KOPT-K1 (cell line): ENCODE data around the gene BPIFB3.

Source experiments
- H3K27ac ChIP-seq: fragments of 200-600 bp; sonication (generic); 2 replicates; pipeline ENCODE4 v1.5.1; 2016; ENCODE audit warnings: antibody characterized with exemption, mild to moderate bottlenecking, low read depth, low read length; ENCODE audit not compliant: poor library complexity, severe bottlenecking
- H3K36me3 ChIP-seq: fragments of 200-600 bp; sonication (generic); 2 replicates; pipeline ENCODE4 v1.5.1; 2017; ENCODE audit warnings: antibody characterized with exemption, mild to moderate bottlenecking, low read length, moderate library complexity; ENCODE audit not compliant: insufficient read depth
- H3K9me3 ChIP-seq: fragments of 200-600 bp; sonication (generic); 2 replicates; pipeline ENCODE4 v1.5.1; 2017; ENCODE audit warnings: antibody characterized with exemption, low read length, mild to moderate bottlenecking; ENCODE audit not compliant: insufficient read depth, poor library complexity, severe bottlenecking

The BPIFB3 gene

DNA sequence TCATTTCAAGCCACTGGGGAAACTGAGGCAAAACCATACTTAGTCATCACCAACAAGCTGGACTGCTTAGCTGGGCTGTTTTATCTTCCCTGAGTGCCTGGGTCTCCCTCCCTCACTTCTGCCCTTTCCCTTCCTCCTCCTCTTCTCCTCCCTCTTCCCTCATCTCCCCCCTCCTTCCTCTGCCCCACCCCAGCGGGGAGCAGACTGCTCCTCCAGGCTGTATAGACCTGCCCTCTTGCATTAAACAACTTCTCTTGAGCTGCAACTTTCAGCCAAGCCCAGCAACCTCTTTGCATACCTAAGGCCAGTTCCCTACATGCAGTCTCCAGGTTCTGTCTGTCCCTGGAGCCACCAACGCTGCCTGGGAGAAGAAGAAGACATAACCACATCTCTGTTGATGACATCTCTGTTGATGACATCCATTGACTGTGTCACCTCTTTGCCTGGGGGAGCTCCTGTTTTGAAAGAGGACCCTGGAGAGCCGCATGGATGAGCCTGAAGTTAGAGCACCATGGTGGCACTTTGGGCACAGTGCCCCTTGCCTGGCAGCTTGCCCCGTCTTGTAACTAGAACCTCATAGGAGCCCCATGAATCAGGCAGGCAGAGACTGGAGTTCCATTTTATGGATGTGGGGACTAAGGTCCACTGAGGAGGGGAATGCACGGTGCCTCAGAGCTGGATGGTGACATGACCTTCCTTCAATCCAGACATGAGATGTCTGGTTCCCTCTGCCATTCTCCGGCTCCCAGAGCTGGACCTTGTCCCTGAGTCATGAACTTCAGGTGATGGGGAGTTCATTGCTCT is 30.1 kb upstream of the BPIFB3 start:
- no peaks in the 10 kb centered on the region for H3K9me3 ChIP-seq
- H3K36me3 ChIP-seq: no peaks in the 10 kb centered on the region
- H3K27ac ChIP-seq: no peak overlapping the region

DNA sequence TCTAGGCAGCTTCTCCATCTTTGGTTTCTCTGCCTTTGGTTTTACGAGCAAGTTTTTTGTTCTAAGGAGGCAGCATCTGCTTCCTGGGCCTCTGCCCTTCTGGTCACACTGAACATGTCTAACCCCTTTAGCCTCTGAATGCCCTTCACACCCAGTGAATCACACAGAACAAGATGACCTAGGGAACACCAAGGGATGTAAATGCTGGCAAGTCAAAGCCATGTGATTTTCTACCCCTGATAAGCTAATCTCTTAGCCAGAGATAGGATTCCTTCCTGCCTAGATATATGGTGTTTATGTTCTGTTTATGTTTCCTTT is 29.5 kb upstream of the BPIFB3 start:
- Histone ChIP-seq H3K9me3 (no peaks in the 10 kb centered on the region), H3K27ac (no peak overlapping the region), H3K36me3 (no peaks in the 10 kb centered on the region)

DNA sequence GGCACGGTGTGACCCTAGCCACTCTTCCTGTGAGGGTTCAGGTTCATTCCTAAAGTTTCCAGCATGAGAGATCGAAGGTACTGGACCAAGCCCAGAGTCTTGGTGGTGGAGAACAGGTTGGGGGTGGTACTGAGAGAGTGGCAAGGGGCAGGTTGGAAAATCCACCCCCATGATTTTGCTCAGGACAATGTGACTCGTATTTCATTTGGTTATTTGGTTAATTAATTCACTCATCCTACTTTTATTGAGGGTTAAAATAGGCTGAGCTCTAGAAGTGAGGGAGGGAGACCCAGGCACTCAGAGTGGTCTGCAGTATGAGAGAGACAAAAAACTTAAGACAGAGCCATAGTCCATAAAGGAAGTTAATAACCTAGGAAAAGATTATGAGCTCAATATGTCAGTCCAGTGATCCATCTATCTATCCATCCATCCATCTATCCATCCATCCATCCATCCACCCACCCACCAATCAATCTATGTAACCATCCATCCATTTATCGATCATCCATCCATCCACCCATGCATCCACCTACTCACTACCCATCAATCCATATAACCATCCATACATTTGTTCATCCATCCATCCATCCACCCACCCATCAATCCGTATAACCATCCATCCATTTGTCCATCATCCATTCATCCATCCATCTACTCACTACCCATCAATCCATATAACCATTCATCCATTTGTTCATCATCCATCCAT is 28.9 kb upstream of the BPIFB3 start:
- no peaks in the 10 kb centered on the region for H3K36me3 ChIP-seq
- no peak overlapping the region for H3K27ac ChIP-seq
- H3K9me3 ChIP-seq: no peaks in the 10 kb centered on the region

DNA sequence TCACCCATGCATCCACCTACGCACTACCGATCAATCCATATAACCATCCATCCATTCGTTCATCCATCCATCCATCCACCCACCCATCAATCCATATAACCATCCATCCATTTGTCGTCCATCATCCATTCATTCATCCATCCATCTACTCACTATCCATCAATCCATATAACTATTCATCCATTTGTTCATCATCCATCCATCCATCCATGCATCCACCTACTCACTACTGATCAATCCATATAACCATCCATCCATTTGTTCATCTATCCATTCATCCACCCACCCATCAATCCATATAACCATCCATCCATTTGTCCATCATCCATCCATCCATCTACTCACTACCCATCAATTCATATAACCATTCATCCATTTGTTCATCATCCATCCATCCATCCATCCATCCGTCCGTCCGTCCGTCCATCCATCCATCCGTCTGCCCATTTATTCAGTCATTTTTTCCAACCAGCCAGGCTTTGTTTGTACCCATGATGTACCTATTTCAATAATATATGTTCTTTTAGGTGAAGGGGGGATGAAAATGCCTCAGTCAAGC is 28.3 kb upstream of the BPIFB3 start:
- Histone ChIP-seq H3K27ac (no peak overlapping the region), H3K9me3 (no peaks in the 10 kb centered on the region), H3K36me3 (no peaks in the 10 kb centered on the region)

DNA sequence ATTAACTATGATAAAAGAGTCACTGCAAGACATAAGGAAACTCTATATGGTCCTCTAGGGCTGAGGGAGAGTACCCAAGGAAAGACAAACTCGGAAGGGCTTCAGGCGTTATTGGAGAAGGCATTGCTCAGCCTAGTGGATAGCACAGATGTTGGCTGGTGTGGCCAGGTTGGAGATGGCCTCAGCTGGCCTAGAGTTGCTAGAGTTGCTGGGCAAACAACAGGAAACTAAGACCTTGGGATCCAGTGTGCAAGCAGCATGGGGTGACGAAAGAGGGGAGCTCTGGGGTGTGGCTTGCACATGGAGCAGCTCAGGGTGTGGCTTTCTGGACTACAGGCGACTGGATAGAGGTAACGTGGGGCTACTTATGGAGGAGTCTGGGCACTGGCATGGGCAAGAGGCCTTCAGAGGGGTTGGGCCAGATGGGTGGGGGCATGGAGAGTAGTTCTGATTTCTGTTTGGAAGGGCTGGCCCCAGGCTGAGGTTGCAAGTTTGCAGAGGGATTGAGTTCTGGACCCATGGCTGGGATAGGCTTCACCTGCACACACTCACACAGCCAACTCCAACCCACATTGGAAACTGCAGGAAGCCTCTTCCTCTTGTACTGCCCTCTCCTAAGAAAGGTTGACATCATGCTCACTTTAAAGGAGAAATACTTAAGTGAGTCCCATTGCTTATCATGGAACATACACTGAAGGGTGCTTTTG is 27.5 kb upstream of the BPIFB3 start:
- H3K27ac ChIP-seq: no peak overlapping the region
- H3K9me3 ChIP-seq: no peaks in the 10 kb centered on the region
- no peaks in the 10 kb centered on the region for H3K36me3 ChIP-seq

DNA sequence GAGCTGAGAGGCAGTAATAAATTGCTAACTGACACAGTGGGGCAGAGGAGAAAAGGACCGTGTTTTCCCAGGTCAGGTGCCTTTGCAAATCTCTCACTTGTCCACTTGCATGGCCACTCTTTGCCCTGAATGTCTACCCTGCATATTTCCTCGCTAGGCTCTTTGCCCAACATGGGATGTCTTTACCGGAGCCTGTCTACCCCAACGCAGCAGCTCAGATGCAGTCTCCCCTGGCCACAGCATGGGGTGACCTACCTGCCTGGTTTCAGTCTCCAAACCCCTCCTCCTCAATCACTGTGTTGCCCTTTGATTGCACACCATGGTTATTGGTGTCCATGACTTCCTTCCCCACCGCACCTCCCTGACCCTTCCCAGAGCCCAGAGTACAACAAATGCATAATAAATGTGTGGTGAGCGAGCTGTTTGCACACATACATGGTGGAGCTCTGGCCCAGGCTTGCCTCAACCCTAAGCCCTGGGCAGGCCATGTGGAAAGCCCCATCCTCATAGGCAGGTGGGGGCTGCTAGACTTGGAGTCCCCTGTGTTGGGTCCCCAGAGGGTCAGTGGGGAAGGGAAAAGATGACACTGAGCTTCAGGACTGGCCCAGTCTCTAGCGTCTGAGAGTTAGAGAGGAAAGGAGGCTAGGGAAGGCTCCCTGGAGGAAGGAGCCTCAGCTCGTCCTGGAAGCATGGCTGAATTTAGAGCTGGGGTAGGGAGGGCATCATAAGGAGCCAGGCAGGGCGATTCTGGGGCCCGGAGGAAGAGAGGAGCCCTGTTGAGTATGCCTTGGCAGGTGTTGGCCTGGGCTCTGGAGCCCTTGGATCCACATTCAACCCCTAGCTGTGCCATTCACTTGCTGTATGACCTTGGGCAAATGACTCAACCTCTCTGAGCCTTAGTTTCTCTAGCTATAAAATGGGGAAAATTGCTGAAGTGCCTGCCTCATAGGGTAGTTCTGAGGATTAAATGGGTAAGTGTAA is 26.6 kb upstream of the BPIFB3 start:
- Histone ChIP-seq H3K27ac (no peak overlapping the region), H3K9me3 (no peaks in the 10 kb centered on the region), H3K36me3 (no peaks in the 10 kb centered on the region)

DNA sequence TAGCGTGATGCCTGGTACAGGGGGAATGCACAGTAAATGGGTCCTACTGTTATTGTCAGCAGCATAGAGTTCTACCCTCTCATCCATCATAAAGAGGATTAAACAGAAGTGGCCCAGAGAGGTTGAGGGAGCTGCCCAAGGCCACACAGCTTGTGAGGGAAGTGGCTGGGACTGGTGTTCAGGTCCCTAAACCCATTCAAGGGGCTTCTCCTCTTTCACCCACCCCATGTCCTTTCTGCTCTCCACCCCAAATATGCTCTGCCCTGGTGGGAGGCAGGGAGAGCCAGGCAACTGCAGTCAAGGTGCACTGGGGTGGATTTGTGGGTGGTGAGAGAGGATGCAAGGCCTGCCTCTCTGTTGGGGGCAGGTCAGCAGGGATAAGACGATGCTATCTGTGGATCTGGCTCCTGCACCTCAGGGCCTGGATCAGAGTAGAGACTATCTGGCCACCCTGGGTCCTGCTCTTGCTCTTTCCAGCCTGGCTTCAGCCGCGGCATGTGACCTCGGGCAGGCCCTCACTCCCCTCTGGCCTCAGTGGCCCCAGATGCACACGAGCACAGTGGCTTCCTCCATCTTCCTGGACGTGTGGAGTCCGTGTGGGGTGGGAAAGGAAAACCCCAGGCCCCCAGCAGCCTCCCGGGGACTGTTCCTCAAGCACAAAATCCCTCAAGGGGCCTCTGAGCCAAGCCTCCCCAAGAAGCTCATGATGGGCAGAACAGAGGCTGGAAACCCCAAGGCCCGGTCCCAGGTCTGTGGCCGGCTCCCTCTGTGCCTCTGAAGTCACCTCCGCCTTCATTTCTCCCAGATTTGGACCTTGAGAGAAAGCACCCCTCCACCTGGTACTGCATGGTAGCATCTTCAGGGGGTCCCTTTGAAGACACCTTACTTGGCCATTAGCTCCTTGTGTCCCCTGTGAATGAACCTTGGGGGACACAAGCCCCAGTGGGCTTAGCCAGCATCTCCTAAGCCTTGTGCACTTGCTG is 25.6 kb upstream of the BPIFB3 start:
- no peaks in the 10 kb centered on the region for H3K36me3 ChIP-seq
- no peak overlapping the region for H3K27ac ChIP-seq
- H3K9me3 ChIP-seq: no peaks in the 10 kb centered on the region

DNA sequence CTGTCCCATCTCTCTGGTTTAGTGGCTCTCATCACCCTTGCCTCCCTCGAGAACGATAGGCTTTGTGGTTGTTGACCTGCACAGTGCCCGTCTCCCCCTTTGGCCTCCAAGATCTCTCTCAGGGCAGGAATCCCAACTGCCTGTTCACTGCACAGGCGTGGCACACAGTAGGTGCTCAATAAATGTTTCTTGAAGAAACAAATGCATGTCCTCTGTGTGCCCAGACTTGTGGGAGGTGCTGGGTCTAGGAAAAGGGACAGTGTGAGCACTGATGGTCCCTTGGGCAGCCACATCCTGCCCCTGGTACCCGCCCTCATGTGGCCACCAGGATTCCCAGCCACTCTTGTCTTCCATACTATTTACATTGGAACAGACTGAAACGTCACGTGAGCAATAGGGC is 24.8 kb upstream of the BPIFB3 start:
- no peaks in the 10 kb centered on the region for H3K36me3 ChIP-seq
- no peaks in the 10 kb centered on the region for H3K9me3 ChIP-seq
- H3K27ac ChIP-seq: no peak overlapping the region

DNA sequence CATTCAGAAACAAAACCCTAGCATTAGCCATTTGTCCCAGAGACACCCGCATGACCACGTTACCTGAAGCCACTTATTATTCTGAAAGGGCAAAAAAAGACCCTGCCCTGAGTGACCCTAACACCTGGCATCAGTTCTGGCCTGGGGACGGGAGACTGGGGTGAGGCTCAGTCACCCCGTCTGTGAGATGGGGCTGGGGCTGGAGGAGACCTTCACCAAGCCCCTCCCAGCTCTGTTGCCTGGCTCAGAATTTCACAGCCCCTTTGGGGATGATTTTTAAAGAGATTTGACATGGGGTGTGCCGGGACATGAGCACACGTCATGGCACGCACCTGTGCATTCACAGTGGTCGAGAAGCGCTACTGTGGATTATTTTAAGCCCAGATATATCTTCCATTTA is 23.6 kb upstream of the BPIFB3 start:
- no peaks in the 10 kb centered on the region for H3K36me3 ChIP-seq
- H3K27ac ChIP-seq: no peak overlapping the region
- H3K9me3 ChIP-seq: no peaks in the 10 kb centered on the region

DNA sequence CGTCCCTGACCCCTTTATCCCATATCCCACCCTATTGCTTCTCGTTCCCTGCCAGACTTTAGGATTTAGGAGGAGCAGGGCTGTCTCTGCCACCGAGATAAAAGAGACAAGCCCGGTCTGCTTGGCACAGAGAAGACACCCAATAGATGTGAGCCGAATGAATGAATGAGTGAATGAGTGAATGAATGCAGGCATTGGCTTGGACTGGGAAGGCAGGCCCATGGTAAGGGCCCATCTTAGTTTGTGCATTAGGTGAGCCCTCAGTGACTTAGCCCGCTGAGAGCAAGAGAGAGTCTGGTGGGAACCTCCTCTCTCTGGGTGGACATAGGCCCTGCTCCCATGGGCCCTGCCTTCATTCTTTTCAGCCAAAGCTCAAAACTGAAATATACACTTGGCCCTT is 23.1 kb upstream of the BPIFB3 start:
- H3K27ac ChIP-seq: no peak overlapping the region
- H3K36me3 ChIP-seq: no peaks in the 10 kb centered on the region
- H3K9me3 ChIP-seq: no peaks in the 10 kb centered on the region

DNA sequence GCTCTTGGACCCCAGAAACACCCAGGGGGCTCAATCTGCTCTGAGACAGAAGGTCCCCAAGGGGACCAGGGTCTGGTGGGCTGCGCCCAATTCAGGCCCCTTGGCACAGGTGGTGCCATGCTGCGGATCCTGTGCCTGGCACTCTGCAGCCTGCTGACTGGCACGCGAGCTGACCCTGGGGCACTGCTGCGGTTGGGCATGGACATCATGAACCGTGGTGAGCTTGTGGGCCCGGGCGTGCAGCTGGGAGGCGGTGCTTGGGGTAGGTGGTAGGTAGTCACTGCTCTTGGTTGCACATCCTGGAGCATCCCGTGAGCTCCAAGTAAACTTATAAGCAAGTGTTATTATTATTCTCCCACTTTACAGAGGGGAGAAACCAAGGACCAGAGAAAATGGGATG is 22.2 kb upstream of the BPIFB3 start, which contains the start of gene BPIFB6:
BPIFB6 (plus strand) TSS at position 118 of the 400 bp plus-strand sequence; CDS start at position 118, 0 bp downstream.
- H3K27ac ChIP-seq: no peak within 1 kb of the TSS
- H3K36me3 ChIP-seq: no peaks in the 10 kb centered on the region
- no peaks in the 10 kb centered on the region for H3K9me3 ChIP-seq

DNA sequence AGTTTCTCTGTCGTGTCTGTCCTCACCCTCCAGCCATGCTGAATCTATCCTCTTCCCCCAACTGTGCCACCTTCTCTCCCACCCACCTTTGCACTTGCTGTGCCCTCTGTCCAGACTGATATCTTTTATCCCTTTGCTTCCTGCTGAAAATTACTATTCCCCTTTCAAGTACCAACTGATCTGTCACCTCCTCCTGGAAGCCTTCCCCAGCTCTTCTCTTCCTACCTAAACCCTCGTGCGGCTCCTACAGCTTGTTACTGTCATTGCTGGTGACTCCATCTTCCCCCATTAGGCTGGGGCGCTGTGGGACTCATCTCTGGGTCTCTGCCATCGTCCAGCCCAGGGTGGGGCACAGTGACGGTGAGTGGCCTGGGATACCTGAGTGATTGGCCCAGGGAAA is 21.1 kb upstream of the BPIFB3 start:
- Histone ChIP-seq H3K27ac (no peak overlapping the region), H3K36me3 (no peaks in the 10 kb centered on the region), H3K9me3 (no peaks in the 10 kb centered on the region)

DNA sequence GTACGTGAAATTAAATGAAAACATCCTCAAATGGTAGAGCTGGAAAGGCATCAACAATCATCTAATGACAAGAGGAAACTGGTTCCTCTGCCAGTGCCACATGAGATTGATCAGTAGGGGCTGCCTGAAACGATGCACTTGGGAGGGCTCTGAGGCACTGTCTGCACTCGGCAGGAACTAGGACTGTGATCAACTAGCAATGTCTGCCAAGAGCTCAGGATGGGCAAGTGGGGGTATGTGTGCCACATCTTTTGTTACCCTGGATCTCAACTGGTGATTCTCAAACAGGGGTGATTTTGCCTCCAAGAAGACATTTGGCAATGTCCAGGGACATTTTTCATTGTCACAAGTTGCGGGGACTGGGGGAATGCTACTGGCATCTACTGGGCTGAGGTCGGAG is 20.3 kb upstream of the BPIFB3 start:
- Histone ChIP-seq H3K36me3 (no peaks in the 10 kb centered on the region), H3K9me3 (no peaks in the 10 kb centered on the region), H3K27ac (no peak overlapping the region)
